ENCODE measurements around the gene SLC5A6.

DNA sequence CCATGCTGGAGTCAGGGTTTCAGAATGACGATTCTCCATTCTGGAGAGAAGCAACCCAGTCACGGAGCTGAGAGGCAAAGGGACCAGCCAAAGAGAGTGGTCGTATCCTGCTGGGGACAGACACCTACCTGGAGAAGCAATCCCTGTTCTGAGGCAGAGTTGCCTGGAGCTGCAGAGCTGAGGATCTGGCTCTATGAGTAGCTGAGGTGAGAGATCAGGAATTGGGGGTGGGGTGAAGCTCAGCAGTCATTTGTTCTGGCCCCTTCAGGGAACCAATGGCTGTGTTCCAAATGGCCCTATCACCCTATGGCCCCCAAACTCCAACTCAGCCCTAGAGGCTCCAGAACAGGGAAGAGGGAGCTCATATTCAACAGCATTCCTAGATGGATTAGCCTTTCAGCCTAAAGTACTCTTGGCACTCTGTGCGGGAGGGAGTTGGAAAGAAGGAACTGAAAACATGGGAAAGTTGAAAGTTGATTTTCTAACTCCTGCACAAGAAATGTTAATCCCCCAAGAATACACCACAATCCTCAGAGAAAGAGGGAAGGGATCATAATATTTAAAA is 3.5 kb downstream of the SLC5A6 start:
- TF ChIP-seq, protein P1, sequence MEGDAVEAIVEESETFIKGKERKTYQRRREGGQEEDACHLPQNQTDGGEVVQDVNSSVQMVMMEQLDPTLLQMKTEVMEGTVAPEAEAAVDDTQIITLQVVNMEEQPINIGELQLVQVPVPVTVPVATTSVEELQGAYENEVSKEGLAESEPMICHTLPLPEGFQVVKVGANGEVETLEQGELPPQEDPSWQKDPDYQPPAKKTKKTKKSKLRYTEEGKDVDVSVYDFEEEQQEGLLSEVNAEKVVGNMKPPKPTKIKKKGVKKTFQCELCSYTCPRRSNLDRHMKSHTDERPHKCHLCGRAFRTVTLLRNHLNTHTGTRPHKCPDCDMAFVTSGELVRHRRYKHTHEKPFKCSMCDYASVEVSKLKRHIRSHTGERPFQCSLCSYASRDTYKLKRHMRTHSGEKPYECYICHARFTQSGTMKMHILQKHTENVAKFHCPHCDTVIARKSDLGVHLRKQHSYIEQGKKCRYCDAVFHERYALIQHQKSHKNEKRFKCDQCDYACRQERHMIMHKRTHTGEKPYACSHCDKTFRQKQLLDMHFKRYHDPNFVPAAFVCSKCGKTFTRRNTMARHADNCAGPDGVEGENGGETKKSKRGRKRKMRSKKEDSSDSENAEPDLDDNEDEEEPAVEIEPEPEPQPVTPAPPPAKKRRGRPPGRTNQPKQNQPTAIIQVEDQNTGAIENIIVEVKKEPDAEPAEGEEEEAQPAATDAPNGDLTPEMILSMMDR (IDR thresholded peaks at IDR 0.05; ENCODE audit: control extremely low read depth in 1 of 3, insufficient read depth in 1 of 3, low read depth in 1 of 3, low read length in 3 of 3): no peak
- TF ChIP-seq SIN3A (conservative IDR thresholded peaks at IDR 0.05 in 1 of 2, IDR thresholded peaks at IDR 0.05 in 1 of 2; ENCODE audit: low read depth in 1 of 2, low read length in 2 of 2): no peak
- TF ChIP-seq POLR2A (IDR thresholded peaks at IDR 0.05; ENCODE audit: control extremely low read depth in 1 of 2, low read depth in 2 of 2, low read length in 2 of 2): no peak
- TF ChIP-seq, protein P2, sequence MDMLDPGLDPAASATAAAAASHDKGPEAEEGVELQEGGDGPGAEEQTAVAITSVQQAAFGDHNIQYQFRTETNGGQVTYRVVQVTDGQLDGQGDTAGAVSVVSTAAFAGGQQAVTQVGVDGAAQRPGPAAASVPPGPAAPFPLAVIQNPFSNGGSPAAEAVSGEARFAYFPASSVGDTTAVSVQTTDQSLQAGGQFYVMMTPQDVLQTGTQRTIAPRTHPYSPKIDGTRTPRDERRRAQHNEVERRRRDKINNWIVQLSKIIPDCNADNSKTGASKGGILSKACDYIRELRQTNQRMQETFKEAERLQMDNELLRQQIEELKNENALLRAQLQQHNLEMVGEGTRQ (IDR thresholded peaks at IDR 0.05; ENCODE audit: low read length): no peak
- TF ChIP-seq EZH2 (IDR thresholded peaks at IDR 0.05; ENCODE audit: low read depth, low read length, severe bottlenecking): no peak
- no peak for TF ChIP-seq TBP (IDR thresholded peaks at IDR 0.05; ENCODE audit: low read depth, low read length)
- TF ChIP-seq MAFK (IDR thresholded peaks at IDR 0.05; ENCODE audit: low read depth, low read length): no peak
- no peak for TF ChIP-seq PHF8 (conservative IDR thresholded peaks at IDR 0.05; ENCODE audit: low read depth, low read length)
